ENCODE results near the gene CPB2. TPM values are rescaled to one million over a fixed set of nuclear protein-coding genes. Genes with fewer than 3 reads are reported as not detected.

CPB2 gene
- total RNA-seq, 6 experiments from 2014 or later: not detected

DNA sequence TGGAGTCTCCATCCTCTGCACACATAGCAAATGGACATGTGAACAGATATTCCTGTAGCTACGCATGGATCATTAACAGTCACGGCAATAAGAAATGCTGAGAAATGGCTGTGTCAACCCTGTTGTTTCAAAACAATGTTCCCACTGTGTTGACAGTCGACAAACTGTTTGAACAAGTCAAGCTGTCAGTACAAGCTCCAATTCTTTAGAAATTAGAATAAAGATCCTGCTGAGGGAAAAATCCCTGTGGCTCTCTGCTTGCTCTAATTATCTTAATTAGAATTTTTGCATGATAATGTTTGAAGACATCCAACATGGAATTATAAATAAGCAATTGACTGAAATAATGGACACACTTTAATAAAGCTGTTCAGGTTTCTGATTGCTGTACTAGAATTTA lies 37.9 kb upstream of the CPB2 start:
- no peak overlapping the region for H3K4me3 Mint-ChIP-seq
- no peak for DNase-seq
- TF ChIP-seq, protein P1, sequence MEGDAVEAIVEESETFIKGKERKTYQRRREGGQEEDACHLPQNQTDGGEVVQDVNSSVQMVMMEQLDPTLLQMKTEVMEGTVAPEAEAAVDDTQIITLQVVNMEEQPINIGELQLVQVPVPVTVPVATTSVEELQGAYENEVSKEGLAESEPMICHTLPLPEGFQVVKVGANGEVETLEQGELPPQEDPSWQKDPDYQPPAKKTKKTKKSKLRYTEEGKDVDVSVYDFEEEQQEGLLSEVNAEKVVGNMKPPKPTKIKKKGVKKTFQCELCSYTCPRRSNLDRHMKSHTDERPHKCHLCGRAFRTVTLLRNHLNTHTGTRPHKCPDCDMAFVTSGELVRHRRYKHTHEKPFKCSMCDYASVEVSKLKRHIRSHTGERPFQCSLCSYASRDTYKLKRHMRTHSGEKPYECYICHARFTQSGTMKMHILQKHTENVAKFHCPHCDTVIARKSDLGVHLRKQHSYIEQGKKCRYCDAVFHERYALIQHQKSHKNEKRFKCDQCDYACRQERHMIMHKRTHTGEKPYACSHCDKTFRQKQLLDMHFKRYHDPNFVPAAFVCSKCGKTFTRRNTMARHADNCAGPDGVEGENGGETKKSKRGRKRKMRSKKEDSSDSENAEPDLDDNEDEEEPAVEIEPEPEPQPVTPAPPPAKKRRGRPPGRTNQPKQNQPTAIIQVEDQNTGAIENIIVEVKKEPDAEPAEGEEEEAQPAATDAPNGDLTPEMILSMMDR (IDR thresholded peaks at IDR 0.05): no peak
- no peak overlapping the region for H3K27ac Mint-ChIP-seq
- no peaks in the 10 kb centered on the region for H3K9me3 Mint-ChIP-seq
- peaks cover 9% of the 10 kb centered on the region for H3K27me3 Mint-ChIP-seq (ENCODE audit: insufficient read depth)
- H3K36me3 Mint-ChIP-seq (ENCODE audit: low read depth): no peaks in the 10 kb centered on the region
- H3K4me1 Mint-ChIP-seq (ENCODE audit: low read depth): no peaks in the 10 kb centered on the region

DNA sequence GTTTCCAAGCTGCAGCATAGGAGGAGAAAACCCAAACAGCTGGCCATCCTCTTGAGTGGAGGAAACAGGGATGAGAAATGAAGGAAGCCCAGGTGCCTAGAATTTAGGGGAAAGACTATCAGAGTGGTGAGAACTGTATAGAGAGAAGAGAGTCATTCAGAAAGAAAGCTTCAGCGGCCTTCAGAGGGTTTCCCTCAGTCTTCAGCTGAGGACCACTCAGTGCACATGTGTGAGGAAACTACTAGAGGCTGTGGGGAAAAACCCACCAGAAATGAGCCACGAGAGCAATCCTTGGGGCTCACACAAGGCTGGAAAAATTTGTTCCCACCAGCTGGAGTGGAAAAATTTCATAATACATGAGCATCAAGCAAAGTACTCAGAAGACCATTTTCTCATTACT lies 35.2 kb upstream of the CPB2 start:
- TF ChIP-seq, protein P1 (IDR thresholded peaks at IDR 0.05): no peak
- Mint-ChIP-seq H3K4me3 (no peak overlapping the region), H3K36me3 (ENCODE audit: low read depth) (no peaks in the 10 kb centered on the region), H3K27me3 (ENCODE audit: insufficient read depth) (peaks cover 10% of the 10 kb centered on the region; the same call in 1 of the 2 replicates), H3K9me3 (no peaks in the 10 kb centered on the region), H3K27ac (no peak overlapping the region), H3K4me1 (ENCODE audit: low read depth) (no peaks in the 10 kb centered on the region)
- no peak for DNase-seq

DNA sequence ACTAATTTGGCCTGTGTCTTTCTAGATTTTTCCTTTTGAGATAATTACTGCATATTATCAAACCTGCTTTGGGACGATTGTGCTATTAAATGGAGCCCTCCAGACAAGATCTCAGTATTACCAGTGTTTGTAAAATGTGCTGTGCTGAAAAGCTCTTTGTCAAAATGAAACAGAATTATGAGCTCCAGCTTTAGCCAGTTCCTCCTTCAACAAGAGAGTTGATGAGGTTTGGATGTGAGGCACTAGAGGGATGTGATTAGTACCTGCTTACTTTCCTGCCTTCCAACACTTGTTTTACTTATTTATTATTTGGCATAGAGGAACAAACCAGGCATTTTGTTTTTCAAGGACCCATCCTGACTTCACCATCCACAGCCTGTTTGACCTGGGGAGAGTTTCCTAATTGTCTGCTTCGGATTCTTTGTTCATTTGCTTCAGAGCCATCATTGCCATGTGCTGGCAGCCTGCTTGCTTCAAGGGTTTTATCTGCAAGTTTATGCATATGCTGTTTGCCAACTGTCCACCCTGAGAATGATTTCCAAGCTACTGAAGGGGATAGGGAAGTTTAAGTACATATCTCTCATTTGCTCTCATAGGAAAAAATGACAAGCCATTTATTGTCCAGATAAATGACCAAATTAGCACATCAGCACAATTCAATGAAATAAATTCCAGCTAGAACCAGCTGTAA lies 32.9 kb upstream of the CPB2 start:
- Mint-ChIP-seq H3K36me3 (ENCODE audit: low read depth) (no peaks in the 10 kb centered on the region), H3K9me3 (no peaks in the 10 kb centered on the region), H3K4me3 (no peak overlapping the region), H3K27ac (no peak overlapping the region), H3K27me3 (ENCODE audit: insufficient read depth) (peaks cover 11% of the 10 kb centered on the region; the same call in 1 of the 2 replicates), H3K4me1 (ENCODE audit: low read depth) (no peaks in the 10 kb centered on the region)
- TF ChIP-seq, protein P1 (IDR thresholded peaks at IDR 0.05): no peak
- DNase-seq: no peak

DNA sequence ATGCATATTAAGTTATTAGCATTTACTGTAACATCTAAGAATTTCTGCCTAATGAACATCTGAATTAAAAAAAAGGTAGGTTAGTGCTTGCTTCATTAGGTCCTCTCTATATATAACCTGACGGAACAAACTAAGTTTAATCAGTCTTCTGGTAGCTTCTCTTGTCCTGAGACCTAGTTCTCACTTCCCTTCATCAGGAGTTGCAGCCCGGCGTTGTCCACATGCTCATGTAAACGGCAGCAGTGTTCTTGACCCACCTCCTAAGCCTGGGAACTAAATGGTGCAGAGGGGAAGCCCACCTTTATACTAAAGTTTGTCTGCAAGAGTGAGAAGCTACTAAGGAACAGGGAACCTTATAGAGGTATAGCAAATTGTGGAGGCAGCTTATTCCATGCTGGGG lies 31.9 kb upstream of the CPB2 start:
- H3K4me1 Mint-ChIP-seq (ENCODE audit: low read depth): no peaks in the 10 kb centered on the region
- TF ChIP-seq, protein P1 (IDR thresholded peaks at IDR 0.05): no peak
- H3K9me3 Mint-ChIP-seq: no peaks in the 10 kb centered on the region
- no peak for DNase-seq
- peaks cover 11% of the 10 kb centered on the region; the same call in 1 of the 2 replicates for H3K27me3 Mint-ChIP-seq (ENCODE audit: insufficient read depth)
- H3K4me3 Mint-ChIP-seq: no peak overlapping the region
- H3K36me3 Mint-ChIP-seq (ENCODE audit: low read depth): no peaks in the 10 kb centered on the region
- H3K27ac Mint-ChIP-seq: no peak overlapping the region

DNA sequence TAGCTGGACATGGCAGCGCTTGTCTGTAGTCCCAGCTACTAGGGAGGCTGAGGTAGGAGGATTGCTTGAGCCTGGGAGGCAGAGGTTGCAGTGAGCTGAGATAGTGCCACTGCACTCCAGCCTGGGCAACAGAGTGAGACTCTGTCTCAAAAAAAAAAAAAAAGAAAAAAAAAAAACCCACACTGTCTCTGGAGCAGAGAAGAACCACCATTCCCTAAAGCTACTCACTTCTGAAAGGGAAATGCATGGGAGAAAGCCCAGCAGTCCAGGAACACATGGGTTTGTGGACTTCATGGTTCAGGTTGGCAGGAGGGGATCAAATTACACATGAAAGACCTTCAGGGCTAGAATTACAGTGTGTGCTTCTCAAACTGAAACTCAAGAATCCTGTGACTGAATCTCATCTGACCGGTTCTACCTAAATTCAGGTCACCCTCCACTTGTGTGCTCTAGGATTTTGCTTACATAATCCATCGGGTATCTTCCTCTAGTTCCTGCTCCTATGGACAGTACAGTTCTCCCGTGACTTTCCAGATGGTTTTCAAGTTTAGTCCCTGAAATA lies 30.2 kb upstream of the CPB2 start:
- Mint-ChIP-seq H3K4me1 (ENCODE audit: low read depth) (no peaks in the 10 kb centered on the region), H3K36me3 (ENCODE audit: low read depth) (no peaks in the 10 kb centered on the region), H3K27ac (no peak overlapping the region), H3K27me3 (ENCODE audit: insufficient read depth) (peaks cover 9% of the 10 kb centered on the region; the same call in 1 of the 2 replicates), H3K9me3 (no peaks in the 10 kb centered on the region), H3K4me3 (no peak overlapping the region)
- DNase-seq: no peak
- TF ChIP-seq, protein P1 (IDR thresholded peaks at IDR 0.05): no peak

All from HFFc6 (cell line).